Activated T-cell treated with anti-CD3 and anti-CD28 coated beads, Interleukin-2, amount 50 U/mL, for 48 hours (primary cell): ENCODE measurements around the gene CACNA2D3.

Experiments
- DNase-seq, 2 experiments: peaks; one replicate each; pipeline ENCODE4 v3.0.0-alpha.2; 2020

The CACNA2D3 gene

GRCh38 chr3:54171951-54172350 lies 49.6 kb downstream of the CACNA2D3 start:
- no peak for DNase-seq

GRCh38 chr3:54173371-54173770 lies 51.0 kb downstream of the CACNA2D3 start:
- no peak for DNase-seq

GRCh38 chr3:54176106-54176505 lies 53.8 kb downstream of the CACNA2D3 start:
- DNase-seq = no peak

DNA sequence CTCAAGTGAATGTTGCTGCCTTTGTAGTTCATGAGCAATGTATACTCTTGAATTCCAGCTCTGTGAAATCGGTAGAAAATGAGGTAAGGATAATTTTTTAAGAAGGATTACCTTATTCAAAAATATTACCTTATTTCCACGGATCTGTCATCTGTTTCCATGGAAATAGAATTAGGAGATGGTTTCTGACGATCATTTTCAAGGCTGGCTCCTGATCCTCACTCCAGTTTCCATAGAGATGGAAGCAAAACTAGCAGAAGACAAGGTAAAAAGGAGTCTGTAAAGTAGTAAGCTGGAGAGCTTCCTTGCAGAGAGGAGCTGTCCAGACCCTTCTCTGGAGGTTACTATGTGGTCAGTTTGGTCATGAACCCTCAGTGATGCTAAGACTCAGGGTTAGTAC lies 55.5 kb downstream of the CACNA2D3 start:
- no peak for DNase-seq

DNA sequence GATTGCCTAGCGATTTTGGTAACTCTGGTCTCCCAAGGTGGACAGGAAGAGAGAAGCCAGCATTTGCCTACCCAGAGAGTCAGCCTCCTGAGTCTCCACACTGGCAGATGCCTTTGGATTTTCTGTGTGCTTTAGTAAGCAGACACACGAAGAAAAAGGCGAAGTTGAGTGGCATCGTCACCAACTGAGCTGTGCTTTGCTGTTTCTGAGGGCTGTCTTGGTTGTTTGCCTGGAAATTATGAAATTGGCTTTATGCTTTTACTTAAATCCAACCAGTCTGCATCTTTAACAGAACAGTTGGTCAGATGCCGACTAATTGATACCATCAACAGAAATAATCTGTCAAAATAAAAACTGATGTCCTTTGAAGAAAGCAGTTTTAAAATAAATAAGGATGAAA lies 56.0 kb downstream of the CACNA2D3 start:
- DNase-seq = no peak

DNA sequence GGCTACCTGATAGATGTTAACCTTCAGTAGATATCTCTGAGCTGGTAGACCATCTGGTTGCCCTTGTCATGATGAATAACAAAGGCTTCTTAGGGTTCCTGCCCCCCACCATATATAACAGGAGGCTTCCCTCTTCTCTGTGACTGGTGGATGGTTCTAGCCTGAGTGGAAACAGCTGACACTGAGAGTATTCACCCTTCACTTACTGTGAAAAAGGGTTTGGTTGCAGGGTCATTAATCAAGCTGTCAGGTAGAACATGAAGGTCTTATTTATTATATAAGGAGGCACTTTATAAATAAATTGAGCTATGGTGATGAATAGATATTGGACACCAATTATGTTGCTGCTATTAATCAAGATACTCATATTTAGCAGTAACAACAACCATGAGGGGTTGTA lies 58.6 kb downstream of the CACNA2D3 start:
- no peak for DNase-seq

GRCh38 chr3:54182242-54182641 lies 59.9 kb downstream of the CACNA2D3 start:
- DNase-seq = no peak

DNA sequence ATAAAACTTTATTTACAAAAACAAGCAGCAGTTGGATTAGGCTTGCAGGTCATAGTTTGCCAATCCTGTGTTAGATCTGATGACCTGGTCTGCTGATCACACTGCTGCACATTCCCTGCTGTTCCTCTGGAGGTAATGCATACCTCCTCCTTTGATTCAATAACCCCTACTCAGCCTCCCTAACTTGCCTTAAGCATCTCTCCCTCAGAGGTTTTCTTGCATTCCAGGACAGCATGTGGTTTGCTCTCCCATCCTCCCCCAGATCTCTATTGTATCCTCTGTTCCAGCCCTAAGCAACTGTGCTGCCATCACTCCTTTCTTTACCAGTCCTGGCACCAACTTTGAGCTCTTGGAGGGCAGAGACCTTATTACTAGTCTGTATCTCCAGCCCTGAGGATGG lies 63.4 kb downstream of the CACNA2D3 start:
- no peak for DNase-seq

DNA sequence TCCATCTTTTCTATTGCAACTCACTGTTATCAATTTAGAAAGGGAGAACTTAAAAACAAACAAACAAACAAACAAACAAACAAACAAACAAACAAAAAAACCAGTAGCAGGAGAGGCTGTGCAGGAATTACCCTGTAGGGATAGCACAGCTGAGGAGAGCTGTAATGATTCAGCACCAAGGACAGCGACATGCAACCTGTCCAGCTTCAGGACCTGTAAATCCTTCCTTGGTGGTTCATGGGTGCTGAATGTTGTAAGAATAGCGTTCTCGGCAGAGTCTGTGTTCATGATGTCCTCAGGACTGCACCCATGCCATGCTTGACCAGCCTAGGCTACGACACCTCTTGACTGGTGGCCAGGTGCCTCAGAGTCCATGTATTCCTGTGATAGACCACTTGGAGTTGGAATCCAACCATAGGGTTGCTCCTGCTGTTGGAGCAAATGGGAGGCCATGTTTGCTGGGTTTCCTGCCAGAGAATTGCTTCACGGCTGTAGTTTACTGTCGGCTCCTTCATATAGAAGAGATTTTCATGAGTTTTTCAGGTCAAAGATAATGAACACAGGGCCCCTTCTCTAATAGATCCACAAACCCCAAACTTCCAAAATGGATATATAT lies 65.9 kb downstream of the CACNA2D3 start:
- peak; percentile 17 to 20 for DNase-seq

DNA sequence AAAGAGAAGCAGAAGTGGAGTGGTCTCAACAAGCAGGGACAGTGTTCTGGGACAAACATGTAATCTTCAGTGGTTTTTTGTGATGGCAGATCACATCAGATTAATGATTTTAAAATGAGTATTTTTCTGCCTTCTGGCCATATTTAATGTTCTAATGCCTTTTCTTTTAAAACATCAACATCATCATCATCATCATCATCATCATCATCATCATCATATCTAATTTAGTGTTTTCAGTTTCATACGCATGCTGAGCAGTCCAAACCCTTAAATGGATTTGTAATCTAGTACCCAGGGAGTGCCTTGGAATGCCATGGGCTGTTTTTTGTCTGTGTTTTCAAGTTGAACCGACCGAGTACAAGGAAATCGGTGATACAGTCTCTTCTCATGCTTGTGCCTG lies 68.9 kb downstream of the CACNA2D3 start:
- DNase-seq = no peak

DNA sequence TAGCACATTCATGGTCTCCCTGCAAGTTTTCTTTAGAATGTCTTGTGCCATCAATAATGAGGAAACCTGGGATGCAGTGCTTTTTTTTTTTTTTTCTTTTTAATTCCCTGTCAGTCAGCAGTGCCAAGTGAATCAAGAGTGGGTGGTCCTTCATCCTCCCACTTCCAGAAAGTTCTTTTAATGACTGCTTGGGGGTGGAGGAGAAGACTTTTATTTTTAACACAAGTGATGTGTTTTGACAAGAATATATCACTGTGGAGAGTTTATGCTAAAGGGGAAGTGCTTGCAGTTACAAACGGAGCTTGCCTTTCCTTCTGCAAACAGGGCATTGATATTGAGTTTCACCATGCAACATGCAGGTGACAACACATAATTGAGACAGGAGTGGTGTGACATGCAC lies 69.7 kb downstream of the CACNA2D3 start:
- DNase-seq = no peak

- no peak for DNase-seq
Observed at GRCh38 chr3:54193093-54193492, 70.7 kb downstream of the CACNA2D3 start.

DNA sequence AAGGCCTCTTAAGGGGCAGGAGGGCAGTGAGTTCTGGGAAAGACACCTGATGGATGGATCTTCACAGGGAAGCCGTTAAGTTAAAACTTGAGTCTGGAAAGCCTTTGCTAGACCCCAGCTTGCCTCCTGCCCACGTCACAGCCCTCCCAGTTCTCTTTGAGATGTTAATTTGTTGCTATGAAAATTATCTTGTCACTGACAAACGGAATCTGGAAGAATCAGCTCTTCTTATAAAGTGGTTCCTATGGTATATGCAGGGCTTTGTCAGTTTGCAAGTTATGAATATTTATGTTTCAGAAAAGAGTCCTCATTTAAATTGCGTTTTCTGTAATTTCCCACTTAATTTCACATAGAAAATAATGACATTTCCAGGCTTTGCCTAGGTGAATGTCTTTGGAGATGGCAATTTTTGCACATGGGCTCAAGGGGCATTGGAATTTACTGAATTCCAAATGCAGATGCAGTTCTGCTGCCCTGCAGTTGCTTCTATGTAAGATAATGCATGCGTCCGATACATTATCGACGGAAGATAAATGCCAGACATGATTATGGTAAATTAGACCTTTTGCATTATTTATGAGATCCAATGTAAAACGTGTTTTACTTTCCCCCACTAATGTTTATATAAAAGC lies 74.1 kb downstream of the CACNA2D3 start:
- no peak for DNase-seq

- DNase-seq = no peak
Observed at GRCh38 chr3:54197509-54197908, 75.2 kb downstream of the CACNA2D3 start.

- DNase-seq = no peak
Observed at GRCh38 chr3:54198556-54198955, 76.2 kb downstream of the CACNA2D3 start.

DNA sequence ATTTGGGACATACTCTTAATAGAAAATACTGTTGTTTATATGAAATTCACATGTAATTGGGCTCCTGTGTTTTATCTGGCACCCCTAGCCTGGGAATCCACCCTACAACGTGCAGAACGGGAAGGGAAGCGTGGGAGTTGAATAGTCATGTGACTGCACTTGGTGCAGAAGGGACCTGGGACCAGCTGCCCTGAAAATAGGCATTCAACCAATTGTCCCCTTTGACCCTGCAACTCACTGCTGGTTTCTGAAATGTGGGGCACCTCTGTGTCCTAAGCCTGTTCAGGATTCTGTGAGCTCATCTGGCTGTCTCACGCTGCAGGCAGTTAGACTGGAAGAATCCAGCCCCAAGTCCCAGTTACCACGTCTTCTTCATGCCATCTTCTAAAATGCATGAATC lies 79.7 kb downstream of the CACNA2D3 start:
- no peak for DNase-seq

DNA sequence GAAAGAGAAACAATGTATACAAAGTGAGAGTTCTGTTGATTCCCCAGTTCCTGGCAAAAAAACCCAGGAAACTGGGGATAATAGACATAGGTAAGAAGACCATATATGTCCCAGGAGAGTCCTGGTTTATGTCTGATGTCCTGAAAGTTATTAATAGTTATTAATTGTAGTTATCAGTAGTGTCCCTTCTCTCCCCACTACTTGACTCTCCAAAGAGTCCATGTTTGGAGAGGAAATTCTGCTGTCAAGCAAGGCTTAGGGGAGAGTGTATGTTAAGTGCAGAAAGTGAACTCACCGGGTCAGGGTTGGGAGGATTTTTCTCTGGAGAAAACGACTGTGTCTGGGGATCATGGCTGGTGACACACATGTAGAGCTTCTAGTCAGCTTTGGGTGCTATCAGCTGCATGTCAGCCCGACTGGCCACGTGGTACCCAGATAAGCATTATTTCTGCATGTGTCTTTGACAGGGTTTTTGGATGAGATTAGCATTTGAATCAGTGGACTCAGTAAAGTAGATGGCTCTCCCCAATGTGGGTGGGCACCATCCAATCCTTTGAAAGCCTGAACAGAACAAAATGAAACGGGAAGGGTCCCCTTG lies 80.4 kb downstream of the CACNA2D3 start:
- DNase-seq = no peak

- no peak for DNase-seq
Observed at GRCh38 chr3:54206874-54207273, 84.5 kb downstream of the CACNA2D3 start.

DNA sequence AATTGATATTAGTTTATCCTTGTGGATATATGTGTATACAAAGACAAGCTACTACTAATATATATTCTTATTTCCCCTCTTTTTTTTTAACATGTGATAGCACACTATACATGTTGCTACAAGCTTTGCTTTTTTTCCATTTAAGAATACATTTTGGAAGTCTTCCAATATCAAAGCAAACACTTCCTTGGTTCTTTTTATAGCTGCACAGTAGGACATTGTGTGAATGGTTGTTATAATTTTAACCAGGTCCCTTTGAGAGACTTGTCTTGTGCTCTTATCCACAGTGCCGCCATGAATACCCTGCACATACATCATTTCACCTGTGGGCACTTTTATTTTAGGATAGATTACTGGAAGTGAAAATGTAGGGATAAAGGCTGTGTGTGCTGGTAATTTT lies 88.7 kb downstream of the CACNA2D3 start:
- DNase-seq = no peak

- DNase-seq = no peak
Observed at GRCh38 chr3:54212723-54213122, 90.4 kb downstream of the CACNA2D3 start.

DNA sequence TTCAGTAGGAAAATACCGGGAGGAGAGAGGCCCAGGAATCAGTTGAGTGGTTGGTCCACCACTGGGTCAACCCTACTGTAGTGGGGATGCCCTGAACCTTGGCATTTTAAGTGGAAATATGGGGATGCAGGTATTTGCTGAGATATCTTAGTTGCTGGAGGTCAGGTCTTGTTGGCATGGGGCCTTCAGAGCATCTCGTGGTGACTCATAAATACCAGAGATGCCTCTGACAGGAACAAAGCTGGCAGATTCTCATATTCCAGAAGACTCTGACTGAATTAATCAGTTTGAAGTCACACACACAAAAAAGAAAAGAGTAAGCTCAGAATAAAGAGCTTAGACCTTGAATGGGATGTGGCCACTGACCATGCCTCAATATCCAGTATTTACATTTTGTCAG lies 91.6 kb downstream of the CACNA2D3 start:
- no peak for DNase-seq

- no peak for DNase-seq
Observed at GRCh38 chr3:54214845-54215244, 92.5 kb downstream of the CACNA2D3 start.

DNA sequence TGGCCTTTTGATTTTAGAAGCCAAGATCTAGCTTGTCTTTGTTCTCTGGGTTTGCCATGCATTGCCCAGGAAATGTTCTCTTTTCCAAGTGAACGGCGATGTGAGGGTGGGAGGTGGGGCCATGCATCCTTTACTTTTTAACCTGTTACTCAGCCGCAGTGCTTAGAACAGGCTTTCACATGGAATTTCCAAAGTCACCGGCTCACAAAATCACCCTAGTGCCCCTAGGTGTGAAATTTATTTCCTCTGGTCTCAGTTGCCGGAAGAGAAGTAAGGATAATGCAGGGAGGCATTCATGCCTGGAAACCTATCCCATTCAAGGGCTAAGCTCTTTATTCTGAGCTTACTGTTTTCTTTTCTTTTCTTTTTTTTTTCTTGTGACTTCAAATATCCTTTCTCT lies 93.2 kb downstream of the CACNA2D3 start:
- no peak for DNase-seq

GRCh38 chr3:54217828-54218227 lies 95.5 kb downstream of the CACNA2D3 start:
- DNase-seq = no peak

- DNase-seq = no peak
Observed at GRCh38 chr3:54222316-54222715, 100.0 kb downstream of the CACNA2D3 start.
